HG03558 (cell line): ENCODE results near the gene OR5K2.

Experiments used
- ATAC-seq: cut with Tn5 transposase; IDR thresholded peaks from one replicate; pipeline ENCODE4 v1.9.1; 2021; ENCODE audit warnings: moderate number of reproducible peaks; ENCODE audit not compliant: unreplicated experiment; ENCODE audit errors: extremely low read depth

Gene OR5K2

GRCh38 chr3:98497381-98497780, at the start of gene OR5K2:
Gene OR5K2 (plus strand): TSS chr3:98497681. CDS start chr3:98497681, 0 bp downstream.
- no peak for ATAC-seq

- no peak for ATAC-seq
Measured at GRCh38 chr3:98449606-98450193, 47.8 kb upstream of the OR5K2 start.

GRCh38 chr3:98450372-98450771, 47.1 kb upstream of the OR5K2 start:
- no peak for ATAC-seq

- no peak for ATAC-seq
Measured at GRCh38 chr3:98453827-98454226, 43.7 kb upstream of the OR5K2 start.

GRCh38 chr3:98454929-98455328, 42.6 kb upstream of the OR5K2 start:
- no peak for ATAC-seq

GRCh38 chr3:98457543-98457942, 39.9 kb upstream of the OR5K2 start:
- no peak for ATAC-seq

- ATAC-seq: no peak
Measured at GRCh38 chr3:98460220-98460619, 37.3 kb upstream of the OR5K2 start.

- ATAC-seq: no peak
Measured at GRCh38 chr3:98462901-98463300, 34.6 kb upstream of the OR5K2 start, which contains the start of gene OR5K1. Gene OR5K1 (plus strand): TSS chr3:98463201. CDS start chr3:98469577, 6,376 bp downstream.

GRCh38 chr3:98482717-98483482, 14.6 kb upstream of the OR5K2 start:
- ATAC-seq: no peak

GRCh38 chr3:98483626-98484025, 13.9 kb upstream of the OR5K2 start:
- ATAC-seq: no peak

GRCh38 chr3:98500019-98500418, 2.5 kb downstream of the OR5K2 start:
- no peak for ATAC-seq

GRCh38 chr3:98501270-98501669, 3.8 kb downstream of the OR5K2 start:
- ATAC-seq: no peak

GRCh38 chr3:98501863-98502576, 4.5 kb downstream of the OR5K2 start:
- no peak for ATAC-seq

GRCh38 chr3:98504539-98504938, 7.1 kb downstream of the OR5K2 start:
- no peak for ATAC-seq

- no peak for ATAC-seq
Measured at GRCh38 chr3:98508582-98508981, 11.1 kb downstream of the OR5K2 start.

- ATAC-seq: no peak
Measured at GRCh38 chr3:98512576-98512975, 15.1 kb downstream of the OR5K2 start.

GRCh38 chr3:98513091-98513511, 15.6 kb downstream of the OR5K2 start:
- no peak for ATAC-seq

- no peak for ATAC-seq
Measured at GRCh38 chr3:98513736-98514135, 16.3 kb downstream of the OR5K2 start.

- ATAC-seq: no peak
Measured at GRCh38 chr3:98514948-98515347, 17.5 kb downstream of the OR5K2 start.

- no peak for ATAC-seq
Measured at GRCh38 chr3:98518816-98519215, 21.3 kb downstream of the OR5K2 start.

GRCh38 chr3:98519351-98519750, 21.9 kb downstream of the OR5K2 start:
- no peak for ATAC-seq
